PFSK-1 (cell line): ENCODE results near the gene ANAPC13.

Source experiments
- FOXP2 ChIP-seq: optimal IDR thresholded peaks from 2 replicates; pipeline ENCODE3; 2011; ENCODE audit warnings: borderline replicate concordance, control low read depth, inconsistent platforms; ENCODE audit not compliant: insufficient read depth; ENCODE audit errors: extremely low read length, extremely low read depth
- POLR2AphosphoS5 ChIP-seq: IDR thresholded peaks from 2 replicates; pipeline ENCODE4 v1.6.1; 2012; ENCODE audit warnings: low read depth, mild to moderate bottlenecking, control low read depth, low read length, moderate library complexity
- SIN3A ChIP-seq: IDR thresholded peaks from 2 replicates; pipeline ENCODE4 v1.6.1; 2012; ENCODE audit warnings: mild to moderate bottlenecking, low read length, moderate library complexity, borderline replicate concordance; ENCODE audit not compliant: insufficient read depth
- TAF1 ChIP-seq: IDR thresholded peaks from 2 replicates; pipeline ENCODE4 v1.6.1; 2012; ENCODE audit warnings: low read length, control low read depth, borderline replicate concordance; ENCODE audit not compliant: insufficient read depth
- TF ChIP-seq, protein P1 (sequence below), 2 experiments: IDR thresholded peaks; 2 replicates each; pipeline versions ENCODE4 v1.6.1 to v1.8.0; 2011 to 2012; ENCODE audit warnings: low read depth in 2 of 2, low read length in 2 of 2, control low read depth in 1 of 2, inconsistent platforms in 1 of 2, mild to moderate bottlenecking in 1 of 2, moderate library complexity in 1 of 2; ENCODE audit not compliant: insufficient read depth in 1 of 2

DNA sequence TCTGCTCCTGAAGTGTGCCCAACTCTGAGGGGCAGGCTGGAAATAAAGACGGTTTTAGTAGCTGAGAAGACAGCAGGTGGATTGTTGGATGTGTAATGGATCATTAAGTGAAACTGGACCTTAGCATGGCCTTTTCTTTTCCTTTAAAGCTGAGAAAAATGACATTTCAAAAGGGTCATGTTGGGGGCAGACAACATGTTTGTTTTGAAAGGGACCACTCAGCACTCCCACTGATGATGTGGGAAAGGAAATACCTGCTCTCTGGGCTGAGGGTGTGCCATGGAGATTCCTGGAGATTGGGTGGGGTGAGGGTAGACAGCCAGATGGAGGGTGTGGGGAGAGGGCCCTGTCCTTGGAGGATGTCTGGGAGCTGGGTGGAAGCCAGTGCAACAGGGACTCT lies 38.4 kb downstream of the ANAPC13 start:
- TF ChIP-seq, protein P1, sequence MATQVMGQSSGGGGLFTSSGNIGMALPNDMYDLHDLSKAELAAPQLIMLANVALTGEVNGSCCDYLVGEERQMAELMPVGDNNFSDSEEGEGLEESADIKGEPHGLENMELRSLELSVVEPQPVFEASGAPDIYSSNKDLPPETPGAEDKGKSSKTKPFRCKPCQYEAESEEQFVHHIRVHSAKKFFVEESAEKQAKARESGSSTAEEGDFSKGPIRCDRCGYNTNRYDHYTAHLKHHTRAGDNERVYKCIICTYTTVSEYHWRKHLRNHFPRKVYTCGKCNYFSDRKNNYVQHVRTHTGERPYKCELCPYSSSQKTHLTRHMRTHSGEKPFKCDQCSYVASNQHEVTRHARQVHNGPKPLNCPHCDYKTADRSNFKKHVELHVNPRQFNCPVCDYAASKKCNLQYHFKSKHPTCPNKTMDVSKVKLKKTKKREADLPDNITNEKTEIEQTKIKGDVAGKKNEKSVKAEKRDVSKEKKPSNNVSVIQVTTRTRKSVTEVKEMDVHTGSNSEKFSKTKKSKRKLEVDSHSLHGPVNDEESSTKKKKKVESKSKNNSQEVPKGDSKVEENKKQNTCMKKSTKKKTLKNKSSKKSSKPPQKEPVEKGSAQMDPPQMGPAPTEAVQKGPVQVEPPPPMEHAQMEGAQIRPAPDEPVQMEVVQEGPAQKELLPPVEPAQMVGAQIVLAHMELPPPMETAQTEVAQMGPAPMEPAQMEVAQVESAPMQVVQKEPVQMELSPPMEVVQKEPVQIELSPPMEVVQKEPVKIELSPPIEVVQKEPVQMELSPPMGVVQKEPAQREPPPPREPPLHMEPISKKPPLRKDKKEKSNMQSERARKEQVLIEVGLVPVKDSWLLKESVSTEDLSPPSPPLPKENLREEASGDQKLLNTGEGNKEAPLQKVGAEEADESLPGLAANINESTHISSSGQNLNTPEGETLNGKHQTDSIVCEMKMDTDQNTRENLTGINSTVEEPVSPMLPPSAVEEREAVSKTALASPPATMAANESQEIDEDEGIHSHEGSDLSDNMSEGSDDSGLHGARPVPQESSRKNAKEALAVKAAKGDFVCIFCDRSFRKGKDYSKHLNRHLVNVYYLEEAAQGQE (IDR thresholded peaks at IDR 0.05; ENCODE audit: insufficient read depth in 1 of 2, low read depth in 2 of 2, low read length in 2 of 2): no peak
- no peak for TF ChIP-seq POLR2AphosphoS5
- no peak for TF ChIP-seq FOXP2
- no peak for TF ChIP-seq SIN3A
- TF ChIP-seq TAF1: no peak
